CD4-positive, CD25-positive, alpha-beta regulatory T cell (primary cell): ENCODE data around the gene HOXB3. TPM values are rescaled to one million over a fixed set of nuclear protein-coding genes. Genes with fewer than 3 reads are reported as not detected.

ENCODE experiments used
- ATAC-seq, 2 donors: fragments of 150-1000 bp; cut with Tn5 transposase; one replicate each; pipeline ENCODE4 v1.10.0; 2021; ENCODE audit warnings: low read depth in 2 of 2, moderate number of reproducible peaks in 2 of 2, moderate library complexity in 1 of 2
- DNase-seq, 3 donors: peaks; one replicate each; pipeline versions ENCODE4 v3.0.0 to v3.0.0-alpha.2; 2012 to 2022; ENCODE audit warnings: mixed read lengths in 1 of 3
- H3K27ac ChIP-seq: one replicate; pipeline ENCODE4 v1.7.0; 2013; ENCODE audit warnings: mild to moderate bottlenecking, low read length; ENCODE audit not compliant: insufficient read depth, poor library complexity, severe bottlenecking
- H3K27me3 ChIP-seq: one replicate; pipeline ENCODE4 v1.7.0; 2013; ENCODE audit warnings: low read length; ENCODE audit not compliant: control insufficient read depth, insufficient read depth
- H3K36me3 ChIP-seq: one replicate; pipeline ENCODE4 v1.7.0; 2013; ENCODE audit warnings: mild to moderate bottlenecking, low read length, moderate library complexity; ENCODE audit not compliant: control insufficient read depth, insufficient read depth
- H3K4me1 ChIP-seq: 2 replicates; pipeline ENCODE4 v1.7.0; 2013; ENCODE audit warnings: mild to moderate bottlenecking, low read length; ENCODE audit not compliant: insufficient read depth, control insufficient read depth, poor library complexity, severe bottlenecking
- H3K4me3 ChIP-seq: one replicate; pipeline ENCODE4 v1.7.0; 2013; ENCODE audit warnings: low read depth, mild to moderate bottlenecking, low read length, moderate library complexity
- H3K9me3 ChIP-seq, 2 experiments: 1 replicate in 1 of 2; 2 replicates in 1 of 2; pipeline ENCODE4 v1.7.0; 2013; ENCODE audit warnings: low read length in 2 of 2, mild to moderate bottlenecking in 1 of 2, moderate library complexity in 1 of 2; ENCODE audit not compliant: control insufficient read depth in 2 of 2
- H3K27ac Mint-ChIP-seq, 3 donors: one replicate each; pipeline ENCODE4 v1.8.0; 2020 to 2022; ENCODE audit warnings: mild to moderate bottlenecking in 3 of 3, mixed read lengths in 3 of 3, moderate library complexity in 2 of 3
- H3K27me3 Mint-ChIP-seq: one replicate; pipeline ENCODE4 v1.8.0; 2022; ENCODE audit warnings: mild to moderate bottlenecking, mixed read lengths
- H3K36me3 Mint-ChIP-seq: one replicate; pipeline ENCODE4 v1.8.0; 2020; ENCODE audit warnings: mixed read lengths
- H3K4me1 Mint-ChIP-seq, 4 donors: one replicate each; pipeline ENCODE4 v1.8.0; 2020 to 2022; ENCODE audit warnings: mixed read lengths in 4 of 4, mild to moderate bottlenecking in 1 of 4
- H3K4me3 Mint-ChIP-seq, 4 donors: one replicate each; pipeline ENCODE4 v1.8.0; 2020 to 2022; ENCODE audit warnings: mild to moderate bottlenecking in 4 of 4, mixed read lengths in 4 of 4, moderate library complexity in 3 of 4
- H3K9me3 Mint-ChIP-seq, 7 donors: one replicate each; pipeline ENCODE4 v1.8.0; 2020 to 2022; ENCODE audit warnings: mixed read lengths in 7 of 7, mild to moderate bottlenecking in 3 of 7, moderate library complexity in 2 of 7
- polyA plus RNA-seq, 4 donors: library from polyadenylated mRNA; unstranded; fragments of 300-500 nt; fragmentation: Illumina TruSeq; gene quantifications; one replicate each; pipeline ENCODE4 v1.2.3, GENCODE V29; 2021
- total RNA-seq: library from RNA; stranded (reverse); gene quantifications from one replicate; pipeline ENCODE4 v1.2.3, GENCODE V29; 2022

Gene HOXB3
- total and polyA plus RNA-seq, 5 donors from 2014 or later = 0.05 to 8.1 (median 0.16) TPM; not detected in 2

- Histone ChIP-seq H3K4me1 (peaks cover 30% of the 10 kb centered on the region), H3K4me3 (no peak overlapping the region), H3K9me3 (no peaks in the 10 kb centered on the region), H3K36me3 (no peaks in the 10 kb centered on the region), H3K27ac (no peak overlapping the region), H3K27me3 (peaks cover 47% of the 10 kb centered on the region)
- Mint-ChIP-seq H3K36me3 (no peaks in the 10 kb centered on the region), H3K27me3 (peaks cover 86% of the 10 kb centered on the region), H3K4me1 (peaks cover 2 to 30% (median 10%) of the 10 kb centered on the region in 4 donors), H3K9me3 (peaks cover 0 to 3% (median 0%) of the 10 kb centered on the region in 7 donors), H3K27ac (no peak overlapping the region), H3K4me3 (peak overlapping the region in 2 of 4 donors; percentile 32 to 42)
- no peak for DNase-seq
- no peak for ATAC-seq
These were observed 33.5 kb upstream of the HOXB3 start for GRCh38 chr17:48623583-48623982.

DNA sequence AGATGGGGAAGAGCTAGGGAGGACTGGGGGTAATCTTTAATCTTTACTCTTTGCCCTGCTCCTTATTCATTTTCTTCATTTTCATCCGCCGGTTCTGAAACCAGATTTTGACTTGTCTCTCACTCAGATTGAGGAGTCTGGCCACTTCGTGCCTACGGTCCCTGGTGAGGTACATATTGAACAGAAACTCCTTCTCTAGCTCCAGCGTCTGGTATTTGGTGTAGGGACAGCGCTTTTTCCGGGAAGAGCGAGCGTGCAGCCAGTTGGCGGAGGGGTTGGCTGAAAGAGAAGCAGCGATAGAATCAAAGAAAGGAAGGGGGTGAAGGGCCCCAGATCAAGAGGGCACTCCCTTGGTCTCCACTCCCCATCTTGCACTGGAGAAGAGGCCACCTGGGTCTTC, 32.8 kb upstream of the HOXB3 start:
- H3K36me3 ChIP-seq = no peaks in the 10 kb centered on the region
- H3K4me1 ChIP-seq = peaks cover 38% of the 10 kb centered on the region
- H3K36me3 Mint-ChIP-seq = no peaks in the 10 kb centered on the region
- no peaks in the 10 kb centered on the region for H3K9me3 ChIP-seq
- H3K27me3 ChIP-seq = peaks cover 44% of the 10 kb centered on the region
- H3K4me3 ChIP-seq = no peak overlapping the region
- peak overlapping the region in 2 of 4 donors; percentile 3 to 49 for H3K4me3 Mint-ChIP-seq
- H3K4me1 Mint-ChIP-seq = peaks cover 6 to 36% (median 15%) of the 10 kb centered on the region in 4 donors
- no peak overlapping the region for H3K27ac ChIP-seq
- H3K27ac Mint-ChIP-seq = no peak overlapping the region
- DNase-seq (no peak), ATAC-seq (no peak)
- H3K9me3 Mint-ChIP-seq = peaks cover 0 to 7% (median 0%) of the 10 kb centered on the region in 7 donors
- H3K27me3 Mint-ChIP-seq = peaks cover 86% of the 10 kb centered on the region

GRCh38 chr17:48621410-48622392, 31.7 kb upstream of the HOXB3 start:
- no peaks in the 10 kb centered on the region for H3K9me3 ChIP-seq
- peaks cover 0 to 9% (median 0%) of the 10 kb centered on the region in 7 donors for H3K9me3 Mint-ChIP-seq
- H3K27ac ChIP-seq = no peak overlapping the region
- peaks cover 10 to 39% (median 19%) of the 10 kb centered on the region in 4 donors for H3K4me1 Mint-ChIP-seq
- DNase-seq = no peak
- ATAC-seq = no peak
- H3K36me3 ChIP-seq = no peaks in the 10 kb centered on the region
- peaks cover 42% of the 10 kb centered on the region for H3K27me3 ChIP-seq
- peaks cover 86% of the 10 kb centered on the region for H3K27me3 Mint-ChIP-seq
- peak overlapping the region in 2 of 4 donors; percentile 8 to 49 for H3K4me3 Mint-ChIP-seq
- H3K4me3 ChIP-seq = no peak overlapping the region
- peaks cover 38% of the 10 kb centered on the region for H3K4me1 ChIP-seq
- no peaks in the 10 kb centered on the region for H3K36me3 Mint-ChIP-seq
- H3K27ac Mint-ChIP-seq = no peak overlapping the region

DNA sequence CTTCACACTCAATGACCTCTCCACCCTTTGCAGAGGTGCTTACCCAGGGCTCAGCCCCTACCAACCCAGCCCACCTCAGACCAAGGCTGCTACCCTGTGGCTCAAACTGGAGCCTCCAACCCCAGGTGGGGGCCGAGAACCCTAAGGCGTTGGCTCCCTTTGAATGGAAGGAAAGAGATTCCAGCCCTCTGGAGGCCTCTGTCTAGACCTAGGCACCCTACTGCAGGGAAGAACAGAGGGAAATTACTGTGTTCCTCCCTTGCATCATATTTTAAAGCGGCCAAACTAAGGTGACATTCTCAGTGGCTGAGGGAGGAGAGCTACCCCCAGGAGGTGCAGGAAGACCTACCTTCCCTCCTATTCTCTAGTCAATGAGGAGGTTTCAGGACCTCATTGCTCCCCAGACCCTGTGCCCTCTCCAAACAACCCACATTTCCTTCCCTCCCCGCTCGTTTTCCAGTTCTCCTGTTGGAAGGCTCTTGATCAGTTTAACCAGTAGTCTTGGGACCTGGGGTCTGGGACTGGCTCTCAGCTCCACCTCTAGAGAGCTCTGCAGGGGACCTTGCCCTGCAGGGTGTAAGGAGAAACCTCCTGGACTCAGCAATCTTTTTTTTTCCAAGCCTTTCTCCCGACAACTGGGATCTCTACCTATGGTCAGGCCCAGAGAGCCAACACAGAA, 30.6 kb upstream of the HOXB3 start:
- peak overlapping the region in 2 of 4 donors; percentile 4 to 29 for H3K4me3 Mint-ChIP-seq
- Histone ChIP-seq H3K9me3 (no peaks in the 10 kb centered on the region), H3K27ac (no peak overlapping the region), H3K36me3 (no peaks in the 10 kb centered on the region), H3K4me3 (no peak overlapping the region), H3K27me3 (peaks cover 51% of the 10 kb centered on the region), H3K4me1 (peaks cover 28% of the 10 kb centered on the region)
- H3K36me3 Mint-ChIP-seq = no peaks in the 10 kb centered on the region
- DNase-seq (no peak), ATAC-seq (no peak)
- H3K27me3 Mint-ChIP-seq = peaks cover 90% of the 10 kb centered on the region
- H3K4me1 Mint-ChIP-seq = peaks cover 10 to 33% (median 20%) of the 10 kb centered on the region in 4 donors
- no peak overlapping the region for H3K27ac Mint-ChIP-seq
- peaks cover 0 to 9% (median 0%) of the 10 kb centered on the region in 7 donors for H3K9me3 Mint-ChIP-seq

DNA sequence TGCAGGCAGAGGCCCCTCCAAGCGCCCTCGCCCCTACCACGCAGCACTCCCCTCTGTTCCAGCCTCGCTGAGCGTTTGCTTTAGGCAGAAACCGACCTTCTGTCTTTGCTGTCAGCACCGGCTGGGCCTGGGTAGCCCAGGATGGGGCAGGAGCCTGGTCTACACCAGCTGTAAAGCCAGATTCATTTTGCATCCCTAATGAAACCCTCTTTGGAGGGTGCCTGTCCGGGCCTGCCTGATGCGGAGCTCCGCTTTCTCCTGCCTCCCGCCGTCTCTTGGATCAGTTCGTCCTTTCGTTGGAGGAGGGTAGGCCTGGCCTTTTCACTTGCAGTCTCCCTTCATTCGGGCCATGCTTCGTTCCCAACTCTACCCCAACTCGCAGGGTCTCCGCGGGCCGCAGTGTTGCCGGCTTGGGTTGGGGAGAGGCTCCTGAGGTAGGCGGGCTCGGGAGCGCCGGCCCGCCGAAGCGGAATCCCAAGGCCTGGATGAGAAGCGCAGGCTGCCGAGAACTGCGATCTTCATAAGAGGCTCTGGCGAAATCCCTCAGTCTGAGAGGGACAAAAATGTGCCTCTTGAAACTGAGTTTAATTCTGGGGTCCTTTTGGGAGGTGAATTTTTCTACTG, 29.9 kb upstream of the HOXB3 start:
- H3K27me3 ChIP-seq = peaks cover 56% of the 10 kb centered on the region
- H3K27ac ChIP-seq = no peak overlapping the region
- H3K27me3 Mint-ChIP-seq = peaks cover 97% of the 10 kb centered on the region
- no peaks in the 10 kb centered on the region for H3K36me3 Mint-ChIP-seq
- no peaks in the 10 kb centered on the region for H3K36me3 ChIP-seq
- no peaks in the 10 kb centered on the region for H3K9me3 ChIP-seq
- peak overlapping the region in 1 of 4 donors; percentile 70 for H3K4me3 Mint-ChIP-seq
- DNase-seq (no peak), ATAC-seq (no peak)
- no peak overlapping the region for H3K27ac Mint-ChIP-seq
- peaks cover 27% of the 10 kb centered on the region for H3K4me1 ChIP-seq
- H3K4me3 ChIP-seq = no peak overlapping the region
- H3K9me3 Mint-ChIP-seq = peaks cover 0 to 9% (median 0%) of the 10 kb centered on the region in 7 donors
- peaks cover 10 to 36% (median 26%) of the 10 kb centered on the region in 4 donors for H3K4me1 Mint-ChIP-seq

GRCh38 chr17:48618256-48618896, 28.3 kb upstream of the HOXB3 start:
- H3K27me3 ChIP-seq = peaks cover 54% of the 10 kb centered on the region
- H3K36me3 Mint-ChIP-seq = no peaks in the 10 kb centered on the region
- H3K27ac ChIP-seq = no peak overlapping the region
- peaks cover 0 to 9% (median 0%) of the 10 kb centered on the region in 7 donors for H3K9me3 Mint-ChIP-seq
- H3K36me3 ChIP-seq = no peaks in the 10 kb centered on the region
- no peak overlapping the region for H3K4me3 ChIP-seq
- DNase-seq = peak; percentile 74 to 76 (median 76)
- peaks cover 37% of the 10 kb centered on the region for H3K4me1 ChIP-seq
- H3K4me1 Mint-ChIP-seq = peaks cover 10 to 43% (median 33%) of the 10 kb centered on the region in 4 donors
- peak; percentile 70 to 74 for ATAC-seq
- peaks cover 98% of the 10 kb centered on the region for H3K27me3 Mint-ChIP-seq
- peak overlapping the region in 3 of 4 donors; percentile 56 to 88 (median 60) for H3K4me3 Mint-ChIP-seq
- peak overlapping the region in 1 of 3 donors; percentile 86 for H3K27ac Mint-ChIP-seq
- H3K9me3 ChIP-seq = no peaks in the 10 kb centered on the region
